Uterus (tissue), 4 donors: ENCODE results near the gene SCTR. TPM values are rescaled to one million over a fixed set of nuclear protein-coding genes. Genes with fewer than 3 reads are reported as not detected.

Experiments
- DNase-seq, 2 donors: peaks; one replicate each; pipeline ENCODE4 v3.0.0-alpha.2; 2019 to 2020
- H3K27ac ChIP-seq, 2 donors: fragments of 200-600 bp; sonication (generic); 1 replicate in 1 of 2; 2 replicates in 1 of 2; pipeline ENCODE4 v1.5.1; 2016 to 2018
- H3K27me3 ChIP-seq, 2 donors: fragments of 200-600 bp; sonication (generic); one replicate each; pipeline ENCODE4 v1.5.1; 2018 to 2019; ENCODE audit warnings: control low read depth in 1 of 2
- H3K36me3 ChIP-seq, 2 donors: fragments of 200-600 bp; sonication (generic); one replicate each; pipeline ENCODE4 v1.5.1; 2019; ENCODE audit warnings: control low read depth in 1 of 2
- H3K4me1 ChIP-seq, 2 donors: fragments of 200-600 bp; sonication (generic); one replicate each; pipeline ENCODE4 v1.5.1; 2018 to 2019; ENCODE audit warnings: control low read depth in 1 of 2
- H3K4me3 ChIP-seq, 2 donors: fragments of 200-600 bp; sonication (generic); 1 replicate in 1 of 2; 2 replicates in 1 of 2; pipeline ENCODE4 v1.5.1; 2018 to 2019; ENCODE audit warnings: mild to moderate bottlenecking in 1 of 2
- H3K9me3 ChIP-seq, 2 donors: fragments of 200-600 bp; sonication (generic); one replicate each; pipeline ENCODE4 v1.5.1; 2019; ENCODE audit warnings: control low read depth in 1 of 2
- POLR2A ChIP-seq, 2 donors: fragments of 450-650 bp; IDR thresholded peaks; one replicate each; pipeline ENCODE4 v1.6.1; 2016; ENCODE audit warnings: antibody characterized with exemption in 2 of 2, mild to moderate bottlenecking in 1 of 2, moderate library complexity in 1 of 2
- intact Hi-C: fragments of 100-400 bp; cut with DNase I; formaldehyde crosslinking; loops from one replicate; pipeline ENCODE4 v1.15.1; 2023; ENCODE audit warnings: low total_unique reads
- total RNA-seq, 4 donors: library from RNA; depleted of rRNA in 3 of 4; stranded (reverse); fragments of >200 nt in 3 of 4; gene quantifications; one replicate each; pipeline versions ENCODE4 v1.1.0 to v1.2.4, GENCODE V29; 2014 to 2023
- TF ChIP-seq, protein P1 (sequence below), 4 experiments: fragments of 200-600 bp in 2 of 4; fragments of 450-650 bp in 2 of 4; sonication (generic) in 2 of 4; IDR thresholded peaks; one replicate each; pipeline ENCODE4 v1.5.1; 2016 to 2019; ENCODE audit warnings: antibody characterized with exemption in 4 of 4, mild to moderate bottlenecking in 2 of 4, moderate library complexity in 1 of 4
- donor health status: DM: yes; HTN: yes; CAD: no.

Gene SCTR
- total RNA-seq, 4 donors from 2014 or later, result not detected

DNA sequence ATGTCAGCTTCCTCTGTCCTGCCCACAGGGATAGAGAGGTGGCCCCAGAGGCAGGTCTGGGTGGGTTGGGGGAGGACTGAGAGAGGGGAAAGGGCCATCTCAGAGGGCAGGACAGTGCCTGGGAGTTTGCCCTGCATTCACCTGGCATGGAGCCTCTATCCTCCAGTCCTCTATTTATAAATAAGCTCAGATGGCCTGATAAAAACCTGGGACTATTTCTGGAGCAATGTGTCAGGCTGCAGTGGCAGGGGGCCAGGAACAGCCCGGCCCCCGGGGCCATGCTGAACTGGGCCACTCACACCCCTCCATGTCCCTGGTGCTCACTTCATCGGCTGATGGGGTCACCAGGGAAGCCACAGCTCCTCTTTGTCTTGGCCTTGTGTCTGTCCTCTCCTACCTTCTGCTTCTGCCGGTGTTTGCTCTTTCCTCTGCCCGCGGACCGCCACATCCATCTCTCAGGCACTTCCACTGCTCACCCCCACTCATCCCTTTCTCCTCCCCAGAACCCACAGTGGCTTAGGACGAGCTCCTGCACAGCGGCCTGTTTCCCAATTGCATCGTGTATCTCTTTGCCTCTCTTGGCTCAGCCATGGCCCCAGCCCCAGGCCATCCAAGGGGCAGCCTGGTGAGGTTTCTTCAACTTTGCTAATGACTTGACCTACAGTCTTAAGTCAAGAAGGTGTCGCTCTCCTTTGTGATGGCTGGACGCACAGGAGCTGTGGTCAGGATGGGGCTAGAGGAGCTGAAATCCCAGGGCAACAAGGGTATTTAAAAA is 38.8 kb downstream of the SCTR start:
- no peak overlapping the region for H3K27ac ChIP-seq
- no peaks in the 10 kb centered on the region for H3K36me3 ChIP-seq
- H3K4me3 ChIP-seq, result no peak overlapping the region
- H3K27me3 ChIP-seq, result no peaks in the 10 kb centered on the region
- no peak for DNase-seq
- no peaks in the 10 kb centered on the region for H3K4me1 ChIP-seq
- TF ChIP-seq, protein P1, sequence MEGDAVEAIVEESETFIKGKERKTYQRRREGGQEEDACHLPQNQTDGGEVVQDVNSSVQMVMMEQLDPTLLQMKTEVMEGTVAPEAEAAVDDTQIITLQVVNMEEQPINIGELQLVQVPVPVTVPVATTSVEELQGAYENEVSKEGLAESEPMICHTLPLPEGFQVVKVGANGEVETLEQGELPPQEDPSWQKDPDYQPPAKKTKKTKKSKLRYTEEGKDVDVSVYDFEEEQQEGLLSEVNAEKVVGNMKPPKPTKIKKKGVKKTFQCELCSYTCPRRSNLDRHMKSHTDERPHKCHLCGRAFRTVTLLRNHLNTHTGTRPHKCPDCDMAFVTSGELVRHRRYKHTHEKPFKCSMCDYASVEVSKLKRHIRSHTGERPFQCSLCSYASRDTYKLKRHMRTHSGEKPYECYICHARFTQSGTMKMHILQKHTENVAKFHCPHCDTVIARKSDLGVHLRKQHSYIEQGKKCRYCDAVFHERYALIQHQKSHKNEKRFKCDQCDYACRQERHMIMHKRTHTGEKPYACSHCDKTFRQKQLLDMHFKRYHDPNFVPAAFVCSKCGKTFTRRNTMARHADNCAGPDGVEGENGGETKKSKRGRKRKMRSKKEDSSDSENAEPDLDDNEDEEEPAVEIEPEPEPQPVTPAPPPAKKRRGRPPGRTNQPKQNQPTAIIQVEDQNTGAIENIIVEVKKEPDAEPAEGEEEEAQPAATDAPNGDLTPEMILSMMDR (IDR thresholded peaks at IDR 0.05), result no peak
- no peak for TF ChIP-seq POLR2A (IDR thresholded peaks at IDR 0.05)
- intact Hi-C loops, result no loop called here
- H3K9me3 ChIP-seq, result no peaks in the 10 kb centered on the region

- Histone ChIP-seq H3K36me3 (no peaks in the 10 kb centered on the region), H3K27ac (no peak overlapping the region), H3K27me3 (no peaks in the 10 kb centered on the region), H3K9me3 (no peaks in the 10 kb centered on the region), H3K4me1 (no peaks in the 10 kb centered on the region), H3K4me3 (no peak overlapping the region)
- intact Hi-C loops, result no loop called here
- DNase-seq, result no peak
- TF ChIP-seq, protein P1 (IDR thresholded peaks at IDR 0.05), result no peak
- TF ChIP-seq POLR2A (IDR thresholded peaks at IDR 0.05), result no peak
Measured at GRCh38 chr2:119484834-119485233, 39.4 kb downstream of the SCTR start.

- Histone ChIP-seq H3K27ac (no peak overlapping the region), H3K4me1 (no peaks in the 10 kb centered on the region), H3K4me3 (no peak overlapping the region), H3K9me3 (no peaks in the 10 kb centered on the region), H3K36me3 (no peaks in the 10 kb centered on the region), H3K27me3 (no peaks in the 10 kb centered on the region)
- TF ChIP-seq, protein P1 (IDR thresholded peaks at IDR 0.05), result no peak
- no peak for TF ChIP-seq POLR2A (IDR thresholded peaks at IDR 0.05)
- intact Hi-C loops, result no loop called here
- DNase-seq, result no peak
Measured at GRCh38 chr2:119483896-119484718, 40.2 kb downstream of the SCTR start.

- Histone ChIP-seq H3K9me3 (no peaks in the 10 kb centered on the region), H3K27ac (no peak overlapping the region), H3K4me3 (no peak overlapping the region), H3K36me3 (no peaks in the 10 kb centered on the region), H3K27me3 (no peaks in the 10 kb centered on the region), H3K4me1 (no peaks in the 10 kb centered on the region)
- TF ChIP-seq POLR2A (IDR thresholded peaks at IDR 0.05), result no peak
- TF ChIP-seq, protein P1 (IDR thresholded peaks at IDR 0.05), result no peak
- no peak for DNase-seq
- intact Hi-C loops, result no loop called here
Measured at GRCh38 chr2:119483395-119483753, 40.9 kb downstream of the SCTR start.
